Karpas-422 (cell line): ENCODE results near the gene SLC39A11. TPM values are rescaled to one million over a fixed set of nuclear protein-coding genes. Genes with fewer than 3 reads are reported as not detected.

Experiments
- DNase-seq: peaks from one replicate; pipeline ENCODE4 v3.0.0-alpha.2; 2015
- H2AFZ ChIP-seq: fragments of 200-600 bp; sonication (generic); 2 replicates; pipeline ENCODE4 v1.6.1; 2014; ENCODE audit warnings: antibody characterized with exemption, low read length, mixed read lengths
- H3K27ac ChIP-seq: fragments of 200-600 bp; sonication (generic); 2 replicates; pipeline ENCODE4 v1.5.1; 2014; ENCODE audit warnings: mild to moderate bottlenecking, low read length, moderate library complexity
- H3K27me3 ChIP-seq: fragments of 200-600 bp; sonication (generic); 2 replicates; pipeline ENCODE4 v1.6.1; 2014; ENCODE audit warnings: low read length, mixed read lengths
- H3K36me3 ChIP-seq: fragments of 200-600 bp; sonication (generic); 2 replicates; pipeline ENCODE4 v1.6.1; 2014; ENCODE audit warnings: low read length, mixed read lengths; ENCODE audit not compliant: insufficient read depth
- H3K4me1 ChIP-seq: fragments of 200-600 bp; sonication (generic); 2 replicates; pipeline ENCODE4 v1.6.1; 2014; ENCODE audit warnings: mild to moderate bottlenecking, low read length, mixed read lengths
- H3K4me2 ChIP-seq: fragments of 200-600 bp; sonication (generic); 2 replicates; pipeline ENCODE4 v1.6.1; 2014; ENCODE audit warnings: low read length, low read depth, mild to moderate bottlenecking; ENCODE audit not compliant: poor library complexity, severe bottlenecking
- H3K4me3 ChIP-seq: fragments of 200-600 bp; sonication (generic); 2 replicates; pipeline ENCODE4 v1.5.1; 2014; ENCODE audit warnings: mild to moderate bottlenecking, antibody characterized with exemption, low read length, mixed read lengths
- H3K79me2 ChIP-seq: fragments of 200-600 bp; sonication (generic); 2 replicates; pipeline ENCODE4 v1.6.1; 2014; ENCODE audit warnings: mild to moderate bottlenecking, low read length, mixed read lengths
- H3K9ac ChIP-seq: fragments of 200-600 bp; sonication (generic); 2 replicates; pipeline ENCODE4 v1.6.0; 2014; ENCODE audit warnings: low read length
- H3K9me2 ChIP-seq: fragments of 200-600 bp; sonication (generic), shearing (Covaris generic); replicated peaks from 2 replicates; pipeline ENCODE4 v1.6.0; 2014; ENCODE audit warnings: mild to moderate bottlenecking, low read length, moderate library complexity; ENCODE audit not compliant: insufficient read depth
- H3K9me3 ChIP-seq: fragments of 300-700, 200-600 bp; sonication (generic); 2 replicates; pipeline ENCODE4 v1.6.1; 2014; ENCODE audit warnings: low read length, mixed read lengths
- H4K20me1 ChIP-seq: fragments of 200-600 bp; sonication (generic); 2 replicates; pipeline ENCODE4 v1.6.1; 2014; ENCODE audit warnings: mild to moderate bottlenecking, antibody characterized with exemption, low read length, low read depth; ENCODE audit not compliant: insufficient read depth
- total RNA-seq: library from RNA; depleted of rRNA; stranded (reverse); fragments of >200 nt; shearing (Covaris generic); gene quantifications from 2 replicates; pipeline ENCODE4 v1.2.3, GENCODE V29; 2014; ENCODE audit warnings: low replicate concordance

The SLC39A11 gene
- total RNA-seq, 1 experiment from 2014 or later: 49.6 TPM

- Histone ChIP-seq H2AFZ (no peak overlapping the region), H3K4me2 (no peak overlapping the region), H3K9ac (no peak overlapping the region), H4K20me1 (no peaks in the 10 kb centered on the region), H3K9me2 (no peaks in the 10 kb centered on the region), H3K9me3 (no peaks in the 10 kb centered on the region), H3K27me3 (no peaks in the 10 kb centered on the region), H3K4me3 (no peak overlapping the region), H3K79me2 (peaks cover 95% of the 10 kb centered on the region), H3K36me3 (no peaks in the 10 kb centered on the region), H3K27ac (no peak overlapping the region), H3K4me1 (peaks cover 7% of the 10 kb centered on the region)
- DNase-seq: no peak
These were observed 137.9 kb downstream of the SLC39A11 start for GRCh38 chr17:72954579-72954978.

GRCh38 chr17:72953621-72954020 lies 138.9 kb downstream of the SLC39A11 start:
- Histone ChIP-seq H3K27ac (no peak overlapping the region), H3K27me3 (no peaks in the 10 kb centered on the region), H3K79me2 (peaks cover 94% of the 10 kb centered on the region), H2AFZ (no peak overlapping the region), H3K9me2 (no peaks in the 10 kb centered on the region), H4K20me1 (no peaks in the 10 kb centered on the region), H3K4me1 (no peaks in the 10 kb centered on the region; the same call in 1 of the 2 replicates), H3K9ac (no peak overlapping the region), H3K36me3 (no peaks in the 10 kb centered on the region), H3K4me2 (no peak overlapping the region), H3K4me3 (no peak overlapping the region), H3K9me3 (no peaks in the 10 kb centered on the region)
- DNase-seq: no peak

- Histone ChIP-seq H4K20me1 (no peaks in the 10 kb centered on the region), H3K4me3 (no peak overlapping the region), H3K79me2 (peaks cover 90% of the 10 kb centered on the region), H3K27me3 (no peaks in the 10 kb centered on the region), H3K4me1 (no peaks in the 10 kb centered on the region), H2AFZ (no peak overlapping the region), H3K9me2 (no peaks in the 10 kb centered on the region), H3K4me2 (no peak overlapping the region), H3K36me3 (no peaks in the 10 kb centered on the region), H3K9ac (no peak overlapping the region), H3K27ac (no peak overlapping the region), H3K9me3 (no peaks in the 10 kb centered on the region)
- no peak for DNase-seq
These were observed 139.7 kb downstream of the SLC39A11 start for GRCh38 chr17:72952641-72953315.

- Histone ChIP-seq H2AFZ (no peak overlapping the region), H3K9me3 (no peaks in the 10 kb centered on the region), H3K27ac (no peak overlapping the region), H3K79me2 (peaks cover 84% of the 10 kb centered on the region), H3K4me3 (no peak overlapping the region), H4K20me1 (no peaks in the 10 kb centered on the region), H3K4me1 (no peaks in the 10 kb centered on the region), H3K36me3 (no peaks in the 10 kb centered on the region), H3K4me2 (no peak overlapping the region), H3K27me3 (no peaks in the 10 kb centered on the region), H3K9me2 (no peaks in the 10 kb centered on the region), H3K9ac (no peak overlapping the region)
- no peak for DNase-seq
These were observed 140.3 kb downstream of the SLC39A11 start for GRCh38 chr17:72952220-72952619.

- Histone ChIP-seq H3K27ac (no peak overlapping the region), H3K9ac (no peak overlapping the region), H3K4me1 (no peaks in the 10 kb centered on the region), H2AFZ (no peak overlapping the region), H3K36me3 (no peaks in the 10 kb centered on the region), H3K4me3 (no peak overlapping the region), H3K27me3 (no peaks in the 10 kb centered on the region), H3K79me2 (peaks cover 70% of the 10 kb centered on the region), H3K9me2 (no peaks in the 10 kb centered on the region), H4K20me1 (no peaks in the 10 kb centered on the region), H3K9me3 (no peaks in the 10 kb centered on the region), H3K4me2 (no peak overlapping the region)
- DNase-seq: no peak
These were observed 142.1 kb downstream of the SLC39A11 start for GRCh38 chr17:72950242-72950931.

- Histone ChIP-seq H3K79me2 (peaks cover 69% of the 10 kb centered on the region), H4K20me1 (no peaks in the 10 kb centered on the region), H3K27me3 (no peaks in the 10 kb centered on the region), H3K9me2 (no peaks in the 10 kb centered on the region), H3K4me2 (no peak overlapping the region), H3K9ac (no peak overlapping the region), H3K9me3 (no peaks in the 10 kb centered on the region), H3K4me1 (peaks cover 10% of the 10 kb centered on the region), H3K36me3 (peaks cover 3% of the 10 kb centered on the region), H3K27ac (no peak overlapping the region), H2AFZ (no peak overlapping the region), H3K4me3 (no peak overlapping the region)
- no peak for DNase-seq
These were observed 144.4 kb downstream of the SLC39A11 start for GRCh38 chr17:72948115-72948514.

GRCh38 chr17:72947475-72947874 lies 145.0 kb downstream of the SLC39A11 start:
- DNase-seq: no peak
- Histone ChIP-seq H3K9ac (no peak overlapping the region), H3K9me3 (no peaks in the 10 kb centered on the region), H3K36me3 (peaks cover 8% of the 10 kb centered on the region), H3K4me2 (no peak overlapping the region), H3K27ac (no peak overlapping the region), H3K9me2 (no peaks in the 10 kb centered on the region), H4K20me1 (no peaks in the 10 kb centered on the region), H3K79me2 (peaks cover 70% of the 10 kb centered on the region), H2AFZ (no peak overlapping the region), H3K27me3 (no peaks in the 10 kb centered on the region), H3K4me3 (no peak overlapping the region), H3K4me1 (peaks cover 10% of the 10 kb centered on the region)

GRCh38 chr17:72946696-72947095 lies 145.8 kb downstream of the SLC39A11 start:
- Histone ChIP-seq H3K9ac (no peak overlapping the region), H3K4me1 (peaks cover 10% of the 10 kb centered on the region), H3K36me3 (peaks cover 8% of the 10 kb centered on the region), H4K20me1 (no peaks in the 10 kb centered on the region), H3K9me2 (no peaks in the 10 kb centered on the region), H3K79me2 (peaks cover 66% of the 10 kb centered on the region), H2AFZ (no peak overlapping the region), H3K9me3 (no peaks in the 10 kb centered on the region), H3K27me3 (no peaks in the 10 kb centered on the region), H3K4me3 (no peak overlapping the region), H3K27ac (no peak overlapping the region), H3K4me2 (no peak overlapping the region)
- DNase-seq: no peak
